KMS-11 (cell line): Measurements from ENCODE around the gene CENPP.

Source experiments
- H2AFZ ChIP-seq: fragments of 200-600 bp; sonication (generic); 2 replicates; pipeline ENCODE4 v1.6.1; 2016; ENCODE audit warnings: antibody characterized with exemption, mixed run types, low read depth
- H3K27ac ChIP-seq: fragments of 200-600 bp; sonication (generic); 2 replicates; pipeline ENCODE4 v1.6.1; 2016; ENCODE audit warnings: mild to moderate bottlenecking, mixed run types
- H3K27me3 ChIP-seq: fragments of 200-600 bp; sonication (generic); 2 replicates; pipeline ENCODE4 v1.6.1; 2017; ENCODE audit warnings: mild to moderate bottlenecking, low read depth, mixed run types, moderate library complexity; ENCODE audit not compliant: insufficient read depth
- H3K36me3 ChIP-seq: fragments of 200-600 bp; sonication (generic); 2 replicates; pipeline ENCODE4 v1.6.1; 2017; ENCODE audit warnings: mild to moderate bottlenecking, mixed run types; ENCODE audit not compliant: insufficient read depth
- H3K4me1 ChIP-seq: fragments of 200-600 bp; sonication (generic); 2 replicates; pipeline ENCODE4 v1.6.1; 2016; ENCODE audit warnings: mild to moderate bottlenecking, low read depth, mixed run types; ENCODE audit not compliant: poor library complexity, severe bottlenecking
- H3K4me2 ChIP-seq: fragments of 200-600 bp; sonication (generic); 2 replicates; pipeline ENCODE4 v1.7.0; 2016; ENCODE audit warnings: mild to moderate bottlenecking, mixed run types
- H3K4me3 ChIP-seq: fragments of 200-600 bp; sonication (generic); IDR thresholded peaks from 2 replicates; pipeline ENCODE4 v1.6.1; 2017; ENCODE audit warnings: low read depth, low read length, mixed read lengths; ENCODE audit not compliant: insufficient read depth
- H3K79me2 ChIP-seq: fragments of 200-600 bp; sonication (generic); 2 replicates; pipeline ENCODE4 v1.6.1; 2016; ENCODE audit warnings: low read depth, mixed run types; ENCODE audit not compliant: insufficient read depth
- H3K9ac ChIP-seq: fragments of 200-600 bp; sonication (generic); 2 replicates; pipeline ENCODE4 v1.6.1; 2016; ENCODE audit warnings: mild to moderate bottlenecking, mixed run types
- H4K20me1 ChIP-seq: fragments of 200-600 bp; sonication (generic); 2 replicates; pipeline ENCODE4 v1.6.1; 2016; ENCODE audit warnings: mild to moderate bottlenecking, mixed run types; ENCODE audit not compliant: insufficient read depth
- CTCF ChIP-seq: fragments of 200-600 bp; sonication (generic); conservative IDR thresholded peaks from 2 replicates; pipeline ENCODE4 v1.6.1; 2017; ENCODE audit warnings: low read depth, mild to moderate bottlenecking, antibody characterized with exemption, low read length, moderate library complexity, mixed read lengths

CENPP gene

GRCh38 chr9:92333282-92333634 lies 7.5 kb downstream of the CENPP start:
- H3K79me2 ChIP-seq, result peaks cover 3% of the 10 kb centered on the region; the same call in 1 of the 2 replicates

GRCh38 chr9:92341578-92341977 lies 15.8 kb downstream of the CENPP start:
- no peaks in the 10 kb centered on the region for H3K27me3 ChIP-seq
- H3K4me1 ChIP-seq, result no peaks in the 10 kb centered on the region
- TF ChIP-seq CTCF, result no peak
- H3K36me3 ChIP-seq, result no peaks in the 10 kb centered on the region
- H4K20me1 ChIP-seq, result no peaks in the 10 kb centered on the region
- H3K9ac ChIP-seq, result no peak overlapping the region
- no peaks in the 10 kb centered on the region for H3K79me2 ChIP-seq
- H2AFZ ChIP-seq, result no peak overlapping the region
- no peak overlapping the region for H3K4me3 ChIP-seq
- H3K27ac ChIP-seq, result no peak overlapping the region
- H3K4me2 ChIP-seq, result no peak overlapping the region

More at GRCh38 chr9:92333282-92333634, 7.5 kb downstream of the CENPP start:
- Histone ChIP-seq H3K4me3 (no peak overlapping the region), H3K27me3 (no peaks in the 10 kb centered on the region), H4K20me1 (no peaks in the 10 kb centered on the region), H3K9ac (no peak overlapping the region), H2AFZ (no peak overlapping the region), H3K4me2 (no peak overlapping the region), H3K27ac (no peak overlapping the region), H3K4me1 (peaks cover 6% of the 10 kb centered on the region), H3K36me3 (no peaks in the 10 kb centered on the region)
- TF ChIP-seq CTCF, result no peak

- Histone ChIP-seq H2AFZ (no peak overlapping the region), H3K4me3 (no peak overlapping the region), H3K36me3 (no peaks in the 10 kb centered on the region), H3K79me2 (no peaks in the 10 kb centered on the region), H3K27me3 (no peaks in the 10 kb centered on the region), H3K9ac (no peak overlapping the region), H3K4me1 (no peaks in the 10 kb centered on the region), H3K4me2 (no peak overlapping the region), H3K27ac (no peak overlapping the region), H4K20me1 (no peaks in the 10 kb centered on the region)
- no peak for TF ChIP-seq CTCF
These were observed 17.2 kb downstream of the CENPP start for GRCh38 chr9:92342825-92343488.

- Histone ChIP-seq H2AFZ (no peak overlapping the region), H4K20me1 (no peaks in the 10 kb centered on the region), H3K36me3 (no peaks in the 10 kb centered on the region), H3K4me3 (no peak overlapping the region), H3K4me2 (no peak overlapping the region), H3K79me2 (no peaks in the 10 kb centered on the region), H3K9ac (no peak overlapping the region), H3K27me3 (no peaks in the 10 kb centered on the region), H3K27ac (no peak overlapping the region), H3K4me1 (no peaks in the 10 kb centered on the region)
- no peak for TF ChIP-seq CTCF
These were observed 19.8 kb downstream of the CENPP start for GRCh38 chr9:92345582-92345981.
